Dedifferentiated amniotic fluid mesenchymal stem cell (primary cell): ENCODE measurements around the gene UBE2V1.

Experiments
- DNase-seq: peaks from one replicate; pipeline ENCODE4 v3.0.0-alpha.2; 2016; ENCODE audit errors: extremely low spot score

UBE2V1 gene

GRCh38 chr20:50043573-50044352, 69.2 kb downstream of the UBE2V1 start:
- no peak for DNase-seq

- no peak for DNase-seq
Observed at GRCh38 chr20:50042370-50043313, 70.3 kb downstream of the UBE2V1 start.

- no peak for DNase-seq
Observed at GRCh38 chr20:50041246-50041873, 71.6 kb downstream of the UBE2V1 start.

GRCh38 chr20:50040432-50041245, 72.3 kb downstream of the UBE2V1 start:
- DNase-seq: no peak

GRCh38 chr20:50039706-50040431, 73.1 kb downstream of the UBE2V1 start:
- DNase-seq: no peak

GRCh38 chr20:50038574-50038991, 74.4 kb downstream of the UBE2V1 start:
- no peak for DNase-seq

- DNase-seq: no peak
Observed at GRCh38 chr20:50038169-50038568, 74.8 kb downstream of the UBE2V1 start.

GRCh38 chr20:50037575-50037974, 75.4 kb downstream of the UBE2V1 start:
- no peak for DNase-seq

GRCh38 chr20:50037123-50037522, 75.8 kb downstream of the UBE2V1 start:
- DNase-seq: no peak

GRCh38 chr20:50036703-50037102, 76.2 kb downstream of the UBE2V1 start:
- DNase-seq: no peak

GRCh38 chr20:50034567-50035180, 78.3 kb downstream of the UBE2V1 start:
- DNase-seq: no peak

- DNase-seq: no peak
Observed at GRCh38 chr20:50032955-50033666, 79.8 kb downstream of the UBE2V1 start.
